NCI-H187 (cell line): ENCODE data around the gene ELAVL3.
"Not testable (repeated sequence)": the region's sequence is repeated elsewhere in the genome, so short reads cannot be mapped to it uniquely, and the experiment has no call there.

Experiments
- DNase-seq, 2 experiments: peaks; one replicate each; lab custom pipeline; 2025; lab: John Stamatoyannopoulos, UW

ELAVL3 gene

DNA sequence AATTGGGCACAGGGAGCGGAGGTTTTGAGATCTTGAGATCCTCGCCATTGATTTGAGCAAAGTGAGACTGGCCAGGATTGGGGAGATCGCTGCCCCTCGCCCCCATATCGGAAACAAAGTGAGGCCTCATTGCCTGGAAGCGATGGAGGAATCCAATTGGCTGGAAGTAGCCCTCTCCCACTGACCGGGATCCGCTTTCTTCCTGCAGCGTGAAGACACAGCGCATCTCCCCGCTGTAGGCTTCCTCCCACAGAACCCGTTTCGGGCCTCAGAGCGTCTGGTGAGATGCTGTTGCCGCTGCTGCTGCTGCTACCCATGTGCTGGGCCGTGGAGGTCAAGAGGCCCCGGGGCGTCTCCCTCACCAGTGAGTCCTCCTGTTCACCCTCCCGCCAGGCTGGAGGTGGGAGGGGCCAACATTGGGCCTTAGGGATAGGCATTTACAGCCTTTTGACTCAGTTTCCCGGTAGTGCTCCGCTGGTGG, 45.0 kb downstream of the ELAVL3 start:
- no peak for DNase-seq

DNA sequence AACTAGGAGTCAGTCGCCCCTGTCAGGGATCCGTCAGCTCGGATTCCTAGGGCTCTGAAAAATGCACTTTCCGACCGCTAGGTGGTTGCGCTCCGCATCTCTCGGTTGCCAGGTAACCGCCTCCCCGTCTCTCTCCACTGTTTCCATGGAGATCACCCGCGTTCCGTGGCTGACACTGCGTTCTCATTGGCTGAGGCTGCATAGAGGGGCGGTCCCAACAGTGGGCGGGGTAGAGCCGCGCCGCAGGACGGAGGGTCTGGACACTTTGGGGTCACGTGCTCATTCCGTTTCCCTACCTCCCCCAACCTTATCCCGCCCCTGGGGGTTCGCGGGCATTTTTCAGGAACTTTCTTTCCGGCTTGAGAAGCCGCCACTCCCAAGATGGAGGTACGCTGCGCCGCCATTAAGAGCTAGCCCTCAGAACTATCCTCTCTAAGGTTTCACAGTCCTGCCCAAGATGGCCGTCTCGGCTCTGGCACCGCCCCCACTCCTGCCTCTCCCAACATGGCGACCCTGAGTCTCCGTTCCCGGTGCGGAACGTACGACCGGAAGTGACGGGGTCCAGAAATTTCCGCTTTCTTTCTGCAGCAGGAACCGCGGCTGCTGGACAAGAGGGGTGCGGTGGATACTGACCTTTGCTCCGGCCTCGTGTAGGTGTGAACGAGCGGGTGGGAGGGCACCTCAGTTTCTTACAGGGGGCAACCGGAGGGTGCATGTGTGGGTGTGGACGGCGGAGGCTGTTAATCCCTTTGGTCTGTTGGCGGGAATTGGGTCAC, 45.6 kb downstream of the ELAVL3 start, which contains the start of the genes ODAD3 and PRKCSH:
Gene ODAD3, minus strand, starts transcription at position 65 of the 776 bp plus-strand sequence. CDS start 105 bp downstream, outside the sequence.
Gene PRKCSH, plus strand, starts transcription at position 579 of the 776 bp plus-strand sequence. CDS start 483 bp downstream, outside the sequence.
- peak; percentile 91 to 99 for DNase-seq

GRCh38 chr19:11434703-11435056, 46.2 kb downstream of the ELAVL3 start:
- no peak for DNase-seq

DNA sequence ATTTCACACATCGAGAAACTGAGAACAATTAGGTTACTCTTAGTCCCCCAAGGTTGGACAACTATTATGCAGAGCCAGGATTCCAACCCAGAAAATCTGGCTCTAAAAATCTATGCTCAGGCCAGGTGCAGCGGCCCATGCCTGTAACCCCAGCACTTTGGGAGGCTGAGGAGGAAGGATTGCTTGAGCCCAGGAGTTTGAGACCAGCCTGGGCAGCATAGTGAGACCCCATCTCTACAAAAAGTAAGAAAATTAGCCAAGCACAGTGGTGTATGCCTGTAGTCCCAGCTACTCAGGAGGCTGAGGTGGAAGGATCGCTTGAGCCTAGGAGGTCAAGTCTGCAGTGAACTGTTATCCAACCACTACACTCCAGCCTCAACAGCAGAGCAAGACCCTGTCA, 47.3 kb downstream of the ELAVL3 start:
- DNase-seq, result not testable (repeated sequence)

- DNase-seq, result no peak
Measured at GRCh38 chr19:11426656-11427055, 54.2 kb downstream of the ELAVL3 start.

DNA sequence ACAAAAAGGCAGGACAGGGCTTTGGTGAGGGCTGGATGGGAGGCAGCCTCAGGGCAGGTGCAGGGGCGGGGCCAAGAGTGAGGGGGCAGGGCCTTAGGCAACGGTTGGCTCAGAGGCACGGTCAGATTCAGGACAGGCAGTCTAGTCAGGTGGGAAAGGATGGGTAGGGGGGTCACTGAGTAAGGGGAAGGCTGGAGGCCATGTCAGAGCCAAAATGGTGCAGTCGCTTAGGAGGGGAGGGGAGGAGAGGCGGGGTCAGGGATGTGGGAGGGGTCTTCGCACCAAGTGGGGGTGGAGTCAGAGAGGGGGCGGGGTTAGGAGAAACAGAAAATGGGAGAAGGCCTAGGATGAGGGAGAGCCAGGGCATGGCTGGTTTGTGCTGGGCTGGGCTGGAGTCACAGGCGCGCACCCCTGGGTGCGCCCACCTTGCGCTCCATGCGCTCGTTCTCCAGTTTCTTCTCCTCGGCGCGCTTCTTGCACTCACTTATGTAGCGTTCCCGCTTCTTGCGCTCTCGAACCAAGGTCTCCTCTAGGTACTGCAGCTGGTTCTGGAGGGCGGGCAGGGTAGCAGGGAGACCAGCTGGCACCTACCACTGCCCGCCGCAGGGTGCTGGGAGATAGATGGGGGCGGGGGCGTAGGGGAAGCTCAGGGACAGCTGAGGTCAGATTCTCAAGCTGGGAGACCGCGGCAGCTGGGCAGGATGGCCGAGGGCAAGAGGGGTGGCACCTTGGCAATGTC, 55.0 kb downstream of the ELAVL3 start:
- DNase-seq, result no peak

- DNase-seq, result no peak
Measured at GRCh38 chr19:11423791-11424181, 57.1 kb downstream of the ELAVL3 start.

- no peak for DNase-seq
Measured at GRCh38 chr19:11423164-11423790, 57.6 kb downstream of the ELAVL3 start.

DNA sequence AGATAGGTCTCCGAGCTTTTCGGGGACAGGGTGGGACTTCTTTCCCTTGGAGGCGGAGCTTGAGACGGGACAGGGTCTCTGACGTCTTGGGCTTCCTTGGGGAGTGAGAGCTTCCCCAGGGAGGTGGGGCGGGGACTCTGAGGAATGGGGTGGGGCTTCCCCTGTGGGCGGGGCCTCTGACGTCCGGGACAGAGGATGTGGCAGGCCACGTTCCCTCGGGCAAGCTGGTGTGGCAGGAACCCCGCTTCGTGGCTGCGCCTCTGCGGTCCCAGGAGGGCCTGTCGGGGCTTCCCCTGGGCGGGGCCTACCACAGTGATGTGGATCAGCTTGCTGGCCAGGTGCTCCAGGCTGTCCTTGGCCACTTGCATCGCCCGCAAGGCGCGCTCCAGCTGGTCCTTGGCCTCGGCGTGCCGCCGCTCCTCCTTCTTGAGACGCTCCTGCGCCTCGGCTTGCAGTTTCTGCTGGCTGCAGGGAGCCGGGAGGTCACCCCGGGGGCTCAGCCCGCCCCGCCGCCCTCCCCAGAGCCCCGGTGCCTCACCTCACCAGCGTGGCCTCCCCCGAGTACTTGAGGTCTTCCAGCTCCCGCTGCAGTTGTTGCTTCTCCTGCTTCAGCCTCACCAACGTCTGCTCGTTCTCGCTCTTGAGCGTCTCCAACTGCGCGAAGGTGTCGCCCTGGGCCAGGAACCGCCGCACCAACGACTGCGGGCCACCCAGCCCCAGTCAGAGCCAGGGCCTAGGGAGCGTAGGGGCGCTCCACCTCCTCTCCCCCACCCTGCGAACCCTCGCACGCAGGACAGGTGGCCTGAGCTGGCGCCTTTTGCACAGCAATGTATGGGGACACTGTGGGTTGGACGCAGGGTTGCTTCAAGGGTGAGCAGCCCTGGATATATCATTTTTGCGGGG, 58.4 kb downstream of the ELAVL3 start:
- DNase-seq, result no peak

DNA sequence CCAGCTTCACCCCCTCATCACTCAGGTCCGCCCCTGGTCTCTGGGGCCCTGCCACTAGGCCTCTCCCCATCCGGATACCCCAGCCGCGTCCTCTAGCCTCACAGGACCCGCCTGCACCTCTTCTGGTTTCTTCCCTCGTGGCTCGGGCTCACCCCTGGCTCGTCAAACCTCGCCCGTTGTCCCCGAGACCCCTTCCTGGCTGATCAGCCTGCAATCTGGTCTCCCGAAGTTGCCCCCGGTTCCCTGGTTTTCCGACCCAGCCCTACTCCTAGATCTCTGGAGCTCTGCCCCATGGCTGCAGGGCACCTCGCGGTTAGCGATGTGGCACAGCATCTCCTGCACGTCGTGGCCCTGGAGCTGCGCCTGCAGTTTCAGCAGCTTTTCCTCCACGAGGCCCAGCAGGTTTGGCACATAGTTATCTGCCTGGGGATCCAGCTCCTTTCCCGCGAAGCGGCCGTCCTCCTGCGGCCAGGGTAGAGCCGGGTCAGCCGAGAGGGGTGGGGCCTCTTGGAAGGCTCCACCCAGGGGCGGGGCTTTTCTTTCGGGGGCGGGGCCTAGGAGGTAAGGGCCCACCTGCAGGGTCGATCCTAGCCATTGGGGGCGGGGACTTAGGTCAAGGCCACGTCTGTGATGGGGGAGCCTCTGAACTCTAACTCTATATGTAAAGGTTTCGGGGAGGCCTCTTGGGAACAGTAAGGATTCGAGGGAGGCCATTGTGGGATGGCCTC, 59.3 kb downstream of the ELAVL3 start:
- no peak for DNase-seq

- no peak for DNase-seq
Measured at GRCh38 chr19:11420429-11421370, 60.1 kb downstream of the ELAVL3 start.

GRCh38 chr19:11418549-11419506, 62.0 kb downstream of the ELAVL3 start, which contains the start of gene RGL3:
Gene RGL3, minus strand, starts transcription at chr19:11419314. Its CDS starts 36 bp downstream, at chr19:11419278.
- DNase-seq, result no peak

GRCh38 chr19:11418094-11418548, 62.7 kb downstream of the ELAVL3 start:
- no peak for DNase-seq

DNA sequence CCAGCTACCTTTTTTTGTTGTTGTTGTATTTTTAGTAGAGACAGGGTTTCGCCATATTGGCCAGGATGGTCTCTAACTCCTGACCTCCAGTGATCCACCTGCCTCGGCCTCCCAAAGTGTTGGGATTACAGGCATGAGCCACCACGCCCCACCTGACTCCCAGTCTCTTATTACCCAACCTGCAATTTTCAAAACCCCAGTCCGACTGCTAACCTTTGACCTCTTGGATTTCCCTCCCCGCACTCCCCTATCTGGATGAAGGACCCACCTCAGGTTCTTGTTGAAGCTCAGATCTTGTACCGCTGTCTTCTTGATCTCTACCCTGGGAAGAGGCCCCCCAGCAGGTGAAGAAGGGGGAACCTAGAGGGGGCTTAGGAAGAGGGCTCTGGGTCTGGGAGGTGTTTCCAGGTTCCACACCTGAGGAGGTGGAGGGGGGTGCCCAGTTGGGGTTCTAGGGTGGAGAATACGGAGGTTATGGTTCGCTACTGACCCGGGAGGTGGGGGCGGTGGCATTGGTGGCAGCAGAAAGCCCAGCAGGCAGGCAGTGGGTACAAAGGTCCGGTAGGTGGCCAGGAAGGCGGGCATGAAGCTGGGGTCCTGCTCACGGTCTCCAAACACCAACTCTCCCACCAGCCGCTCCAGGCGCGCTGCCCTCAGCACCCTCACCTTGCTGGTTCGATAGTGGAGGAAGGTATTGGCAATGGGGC, 64.3 kb downstream of the ELAVL3 start:
- DNase-seq, result no peak

DNA sequence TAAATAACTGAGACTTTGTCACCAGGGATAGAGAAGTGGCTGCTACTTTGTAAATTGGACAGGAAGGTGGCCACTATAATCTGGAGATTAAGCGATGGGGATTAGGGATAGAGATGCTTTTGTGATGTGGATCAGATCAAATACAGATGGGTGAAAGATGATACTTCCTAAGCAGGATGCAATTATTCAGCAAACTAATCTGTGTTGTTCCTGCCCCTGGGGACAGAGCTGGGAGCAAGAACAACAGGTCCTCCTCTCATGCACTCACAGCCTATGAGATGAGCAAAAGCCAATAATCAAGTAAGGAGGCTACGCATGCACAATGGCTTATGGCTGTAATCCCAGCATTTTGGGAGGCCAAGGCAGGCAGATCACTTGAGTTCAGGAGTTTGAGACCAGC, 66.3 kb downstream of the ELAVL3 start:
- no peak for DNase-seq

DNA sequence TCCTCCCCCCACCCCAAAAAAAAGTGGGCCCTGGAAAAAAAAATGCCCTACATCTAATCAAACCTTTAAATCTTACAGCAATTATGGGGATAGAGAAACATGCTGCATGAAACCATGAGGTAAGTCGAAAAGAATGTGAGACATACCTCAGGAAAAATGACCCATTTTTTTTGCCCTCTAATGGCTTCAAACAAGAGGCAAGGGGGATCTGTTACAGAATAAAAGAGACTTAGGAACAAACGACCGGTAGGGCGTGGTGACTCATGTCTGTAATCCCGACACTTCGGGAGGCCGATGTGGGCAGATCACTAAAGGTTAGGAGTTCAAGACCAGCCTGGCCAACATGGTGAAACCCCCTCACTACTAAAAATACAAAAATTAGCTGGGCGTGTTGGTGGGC, 70.2 kb downstream of the ELAVL3 start:
- no peak for DNase-seq

- DNase-seq, result no peak
Measured at GRCh38 chr19:11408591-11408990, 72.3 kb downstream of the ELAVL3 start.
